ENCODE measurements around the gene NOL7.

NOL7 gene

DNA sequence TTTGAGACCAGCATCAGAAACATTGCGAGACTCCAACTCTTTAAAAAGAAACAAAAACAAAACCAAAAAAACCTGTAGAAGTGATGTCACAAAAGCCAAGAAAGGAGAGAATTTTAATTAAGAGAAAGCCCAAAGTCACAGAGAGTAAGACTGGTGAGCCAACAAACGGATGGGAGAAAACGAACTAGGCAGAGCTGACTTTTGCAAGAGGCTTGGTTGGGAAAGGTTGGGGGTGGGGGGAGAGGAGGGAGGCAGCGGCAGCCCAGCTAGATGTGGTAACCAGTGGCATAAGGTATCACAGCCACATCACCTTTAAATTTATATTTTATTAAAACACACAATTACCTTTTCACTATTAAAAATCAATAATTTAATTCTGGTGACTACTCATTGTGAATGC, 23.5 kb downstream of the NOL7 start:
- no peaks in the 10 kb centered on the region for H3K9me3 ChIP-seq (ENCODE audit: insufficient read depth, low read length)
- no peak overlapping the region for H2AFZ ChIP-seq (ENCODE audit: low read depth, low read length)
- TF ChIP-seq CTCF (IDR thresholded peaks at IDR 0.05; ENCODE audit: low read depth, low read length) (no peak), EZH2phosphoT487 (IDR thresholded peaks at IDR 0.05; ENCODE audit: low read depth) (no peak)
- no peak overlapping the region for H3K27ac ChIP-seq (ENCODE audit: low read length)
- peaks cover 3% of the 10 kb centered on the region for H3K36me3 ChIP-seq (replicated peaks; ENCODE audit: low read depth, low read length)
- H3K79me2 ChIP-seq (ENCODE audit: low read length): no peaks in the 10 kb centered on the region
- no peaks in the 10 kb centered on the region for H3K27me3 ChIP-seq (ENCODE audit: low read depth, low read length)
- H3K4me1 ChIP-seq (ENCODE audit: low read length): no peaks in the 10 kb centered on the region
- no peaks in the 10 kb centered on the region for H4K20me1 ChIP-seq (ENCODE audit: insufficient read depth, low read length)
- H3K9ac ChIP-seq (ENCODE audit: low read length): no peak overlapping the region
- H3K4me2 ChIP-seq (ENCODE audit: low read length): no peak overlapping the region
- H3K4me3 ChIP-seq (ENCODE audit: low read length): no peak overlapping the region

GRCh38 chr6:13641315-13641714, 26.2 kb downstream of the NOL7 start:
- no peak overlapping the region for H3K4me3 ChIP-seq (ENCODE audit: low read length)
- no peaks in the 10 kb centered on the region for H4K20me1 ChIP-seq (ENCODE audit: insufficient read depth, low read length)
- H3K4me2 ChIP-seq (ENCODE audit: low read length): no peak overlapping the region
- H2AFZ ChIP-seq (ENCODE audit: low read depth, low read length): no peak overlapping the region
- H3K9me3 ChIP-seq (ENCODE audit: insufficient read depth, low read length): no peaks in the 10 kb centered on the region
- H3K4me1 ChIP-seq (ENCODE audit: low read length): no peaks in the 10 kb centered on the region
- TF ChIP-seq CTCF (IDR thresholded peaks at IDR 0.05; ENCODE audit: low read depth, low read length) (no peak), EZH2phosphoT487 (IDR thresholded peaks at IDR 0.05; ENCODE audit: low read depth) (no peak)
- H3K36me3 ChIP-seq (replicated peaks; ENCODE audit: low read depth, low read length): peaks cover 3% of the 10 kb centered on the region
- no peaks in the 10 kb centered on the region for H3K27me3 ChIP-seq (ENCODE audit: low read depth, low read length)
- H3K79me2 ChIP-seq (ENCODE audit: low read length): no peaks in the 10 kb centered on the region
- no peak overlapping the region for H3K27ac ChIP-seq (ENCODE audit: low read length)
- H3K9ac ChIP-seq (ENCODE audit: low read length): no peak overlapping the region

- no peak overlapping the region for H3K9ac ChIP-seq (ENCODE audit: low read length)
- H3K27ac ChIP-seq (ENCODE audit: low read length): no peak overlapping the region
- no peaks in the 10 kb centered on the region for H4K20me1 ChIP-seq (ENCODE audit: insufficient read depth, low read length)
- H3K9me3 ChIP-seq (ENCODE audit: insufficient read depth, low read length): no peaks in the 10 kb centered on the region
- H3K4me1 ChIP-seq (ENCODE audit: low read length): no peaks in the 10 kb centered on the region
- no peak overlapping the region for H3K4me3 ChIP-seq (ENCODE audit: low read length)
- no peaks in the 10 kb centered on the region for H3K79me2 ChIP-seq (ENCODE audit: low read length)
- no peak overlapping the region for H2AFZ ChIP-seq (ENCODE audit: low read depth, low read length)
- H3K4me2 ChIP-seq (ENCODE audit: low read length): no peak overlapping the region
- TF ChIP-seq EZH2phosphoT487 (IDR thresholded peaks at IDR 0.05; ENCODE audit: low read depth) (no peak), CTCF (IDR thresholded peaks at IDR 0.05; ENCODE audit: low read depth, low read length) (no peak)
- H3K27me3 ChIP-seq (ENCODE audit: low read depth, low read length): no peaks in the 10 kb centered on the region
- H3K36me3 ChIP-seq (replicated peaks; ENCODE audit: low read depth, low read length): peaks cover under 1% of the 10 kb centered on the region
These were observed 28.0 kb downstream of the NOL7 start for GRCh38 chr6:13643125-13643524.

- Histone ChIP-seq H3K27ac (ENCODE audit: low read length) (no peak overlapping the region), H3K9me3 (ENCODE audit: insufficient read depth, low read length) (no peaks in the 10 kb centered on the region)
- TF ChIP-seq EZH2phosphoT487 (IDR thresholded peaks at IDR 0.05; ENCODE audit: low read depth): no peak
These were observed 33.7 kb downstream of the NOL7 start for GRCh38 chr6:13648850-13649249.

DNA sequence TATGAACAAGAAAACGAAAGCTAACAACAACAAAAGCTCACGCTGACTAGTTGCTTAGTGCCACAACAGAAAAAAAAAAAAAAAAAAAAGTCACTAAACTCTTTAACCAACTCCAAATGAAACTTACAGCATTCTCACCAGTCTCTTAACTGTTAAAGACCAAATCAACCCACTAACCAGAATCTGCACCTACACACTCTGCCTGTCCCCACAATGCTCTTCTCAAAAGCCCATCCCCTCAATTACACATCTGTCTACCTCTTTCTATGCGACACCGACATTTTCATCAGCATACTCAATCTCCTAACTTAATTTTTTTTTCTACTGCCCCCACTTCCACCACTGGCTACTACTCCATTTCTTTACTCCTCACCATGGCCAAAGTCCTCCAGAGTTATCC, 34.3 kb downstream of the NOL7 start:
- no peak for TF ChIP-seq CTCF (IDR thresholded peaks at IDR 0.05; ENCODE audit: low read depth, low read length)
- TF ChIP-seq EZH2phosphoT487 (IDR thresholded peaks at IDR 0.05; ENCODE audit: low read depth): no peak
- H4K20me1 ChIP-seq (ENCODE audit: insufficient read depth, low read length): no peaks in the 10 kb centered on the region
- H3K4me1 ChIP-seq (ENCODE audit: low read length): no peaks in the 10 kb centered on the region
- no peak overlapping the region for H2AFZ ChIP-seq (ENCODE audit: low read depth, low read length)
- no peak overlapping the region for H3K9ac ChIP-seq (ENCODE audit: low read length)
- no peaks in the 10 kb centered on the region for H3K9me3 ChIP-seq (ENCODE audit: insufficient read depth, low read length)
- H3K4me2 ChIP-seq (ENCODE audit: low read length): no peak overlapping the region
- no peak overlapping the region for H3K4me3 ChIP-seq (ENCODE audit: low read length)
- no peaks in the 10 kb centered on the region for H3K79me2 ChIP-seq (ENCODE audit: low read length)
- H3K27me3 ChIP-seq (ENCODE audit: low read depth, low read length): no peaks in the 10 kb centered on the region
- no peaks in the 10 kb centered on the region for H3K36me3 ChIP-seq (replicated peaks; ENCODE audit: low read depth, low read length)
- no peak overlapping the region for H3K27ac ChIP-seq (ENCODE audit: low read length)

More at GRCh38 chr6:13648850-13649249, 33.7 kb downstream of the NOL7 start:
- no peak overlapping the region for H3K4me2 ChIP-seq (ENCODE audit: low read length)
- no peaks in the 10 kb centered on the region for H3K27me3 ChIP-seq (ENCODE audit: low read depth, low read length)
- no peaks in the 10 kb centered on the region for H4K20me1 ChIP-seq (ENCODE audit: insufficient read depth, low read length)
- no peaks in the 10 kb centered on the region for H3K36me3 ChIP-seq (replicated peaks; ENCODE audit: low read depth, low read length)
- H3K79me2 ChIP-seq (ENCODE audit: low read length): no peaks in the 10 kb centered on the region
- no peak overlapping the region for H2AFZ ChIP-seq (ENCODE audit: low read depth, low read length)
- no peak overlapping the region for H3K9ac ChIP-seq (ENCODE audit: low read length)
- H3K4me3 ChIP-seq (ENCODE audit: low read length): no peak overlapping the region
- no peaks in the 10 kb centered on the region for H3K4me1 ChIP-seq (ENCODE audit: low read length)

Data from OCI-LY3 (cell line).